Activated CD4-positive, alpha-beta T cell treated with anti-CD3 and anti-CD28 coated beads, Interleukin-2, Interleukin-4, amounts not matched to agents 100 ng/mL and 50 ng/mL, durations not matched to agents 16 hours and 8 hours (primary cell): ENCODE data around the gene SF3A2.

Source experiments
- DNase-seq: peaks from one replicate; pipeline ENCODE4 v3.0.0-alpha.2; 2020; ENCODE audit warnings: low spot score

The SF3A2 gene

GRCh38 chr19:2291185-2291751 lies 54.6 kb downstream of the SF3A2 start:
- no peak for DNase-seq

DNA sequence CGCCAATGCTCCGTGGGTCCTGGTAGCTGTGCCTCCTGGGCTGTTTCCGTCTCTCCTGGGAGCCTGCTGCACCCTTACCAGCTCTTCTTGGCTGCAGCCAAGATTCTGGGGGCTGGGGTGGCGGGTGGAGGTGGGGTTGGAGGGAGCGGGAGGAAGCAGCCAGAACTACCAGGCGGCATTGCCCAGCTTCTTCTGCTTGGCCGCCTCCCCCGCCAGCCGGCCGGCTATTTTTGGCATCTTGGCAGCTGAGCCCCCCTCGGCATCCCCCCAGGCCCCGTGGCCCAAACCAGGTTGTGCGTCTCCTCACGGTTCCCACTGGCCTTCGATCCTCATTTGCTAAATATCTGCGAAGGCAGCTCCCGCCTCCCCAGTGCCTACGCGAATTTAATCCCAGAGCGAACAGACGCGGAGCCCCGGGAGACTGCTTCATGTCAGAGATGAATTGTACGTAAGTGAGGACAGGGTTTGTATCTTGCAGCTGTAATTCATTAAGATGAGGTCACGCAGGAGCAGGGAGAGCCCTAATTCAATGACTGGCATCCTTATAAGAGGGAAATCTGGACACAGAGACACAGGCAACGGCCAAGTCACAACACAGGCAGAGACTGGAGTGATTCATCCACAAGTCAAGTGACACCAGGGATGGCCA lies 58.2 kb downstream of the SF3A2 start:
- DNase-seq = no peak

DNA sequence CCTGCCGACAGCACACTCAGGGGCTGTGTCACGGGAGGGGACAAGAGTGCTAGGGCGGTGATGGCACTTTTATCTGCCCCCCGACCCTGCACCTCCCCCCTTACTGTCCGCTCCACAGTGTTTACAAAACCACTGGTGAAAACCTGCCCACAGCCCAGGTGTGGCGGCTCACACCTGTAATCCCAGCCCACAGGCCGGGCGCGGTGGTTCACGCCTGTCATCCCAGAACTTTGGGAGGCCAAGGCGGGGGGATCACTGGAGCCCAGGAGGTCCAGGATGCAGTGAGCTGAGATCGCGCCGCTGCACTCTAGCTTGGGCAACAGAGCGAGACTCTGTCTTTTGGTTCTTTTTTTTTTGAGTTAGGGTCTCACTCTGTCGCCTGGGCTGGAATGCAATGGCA lies 59.5 kb downstream of the SF3A2 start:
- no peak for DNase-seq
